OCI-LY7 (cell line): ENCODE data around the gene HBG2. TPM values are rescaled to one million over a fixed set of nuclear protein-coding genes. Genes with fewer than 3 reads are reported as not detected.

Experiments
- BruUV-seq: library from RNA; stranded (reverse); fragments of 400-500 nt; replicated peaks from 2 replicates; lab custom pipeline; 2021; lab: Mats Ljungman, UMichigan
- CTCF ChIA-PET: fragments of 300-600 bp; sonication (Branson Sonifier 250); formaldehyde crosslinking; loops from one replicate; lab custom pipeline; 2022; ENCODE audit warnings: antibody characterized with exemption; ENCODE audit not compliant: unreplicated experiment; lab: Charles Lee
- POLR2A ChIA-PET: fragments of 300-600 bp; sonication (Branson Sonifier 250); formaldehyde crosslinking; loops from one replicate; lab custom pipeline; 2022; ENCODE audit warnings: antibody characterized with exemption; lab: Charles Lee
- DNase-seq: peaks from one replicate; pipeline ENCODE4 v3.0.0-alpha.2; 2015; ENCODE audit warnings: low spot score
- H2AFZ ChIP-seq: fragments of 200-600 bp; sonication (generic), shearing (Covaris generic); 2 replicates; pipeline ENCODE4 v1.6.1; 2014; ENCODE audit warnings: mild to moderate bottlenecking, antibody characterized with exemption, low read length, moderate library complexity
- H3K27ac ChIP-seq: fragments of 200-600 bp; sonication (generic); 2 replicates; pipeline ENCODE4 v1.5.1; 2014; ENCODE audit warnings: mixed run types, low read depth, mild to moderate bottlenecking, moderate library complexity, low read length, inconsistent platforms; ENCODE audit not compliant: poor library complexity, severe bottlenecking
- H3K36me3 ChIP-seq: fragments of 200-600 bp; sonication (generic); 2 replicates; pipeline ENCODE4 v1.6.1; 2014; ENCODE audit warnings: mild to moderate bottlenecking, antibody characterized with exemption, low read length, moderate library complexity, mixed read lengths; ENCODE audit not compliant: insufficient read depth
- H3K4me1 ChIP-seq: fragments of 200-600 bp; sonication (generic); 2 replicates; pipeline ENCODE4 v1.5.1; 2014; ENCODE audit warnings: mild to moderate bottlenecking, low read length; ENCODE audit not compliant: insufficient read depth, poor library complexity, severe bottlenecking
- H3K4me2 ChIP-seq: fragments of 200-600 bp; sonication (generic); 2 replicates; pipeline ENCODE4 v1.6.1; 2014; ENCODE audit warnings: mild to moderate bottlenecking, low read length
- H3K4me3 ChIP-seq: fragments of 200-600 bp; sonication (generic); 2 replicates; pipeline ENCODE4 v1.5.1; 2014; ENCODE audit warnings: mild to moderate bottlenecking, low read depth, low read length; ENCODE audit not compliant: poor library complexity, severe bottlenecking
- H3K79me2 ChIP-seq: fragments of 200-600 bp; sonication (generic); 2 replicates; pipeline ENCODE4 v1.6.1; 2016; ENCODE audit warnings: low read depth, mild to moderate bottlenecking, low read length, moderate library complexity, mixed read lengths; ENCODE audit not compliant: insufficient read depth
- H3K9me2 ChIP-seq: fragments of 200-600 bp; sonication (generic); 2 replicates; pipeline ENCODE4 v1.6.1; 2016; ENCODE audit warnings: mild to moderate bottlenecking, low read length, mixed read lengths; ENCODE audit not compliant: insufficient read depth
- H3K9me3 ChIP-seq: fragments of 200-600 bp; sonication (generic); 2 replicates; pipeline ENCODE4 v1.6.1; 2014; ENCODE audit warnings: mild to moderate bottlenecking, mixed run types, low read length, mixed read lengths
- H4K20me1 ChIP-seq: fragments of 200-600 bp; sonication (generic); 2 replicates; pipeline ENCODE4 v1.6.1; 2014; ENCODE audit warnings: mild to moderate bottlenecking, antibody characterized with exemption, low read length, moderate library complexity, mixed read lengths; ENCODE audit not compliant: insufficient read depth
- CTCF ChIP-seq: fragments of 200-600 bp; sonication (generic); conservative IDR thresholded peaks from 2 replicates; pipeline ENCODE4 v1.5.1; 2014; ENCODE audit warnings: mild to moderate bottlenecking, antibody characterized with exemption, low read length, moderate library complexity, mixed read lengths
- EZH2phosphoT487 ChIP-seq: fragments of 200-600 bp; sonication (generic); IDR thresholded peaks from 2 replicates; pipeline ENCODE4 v1.6.1; 2018; ENCODE audit warnings: low read depth, borderline replicate concordance, mild to moderate bottlenecking, mixed run types, antibody characterized with exemption, low read length, moderate library complexity, mixed read lengths
- intact Hi-C: fragments of 100-400 bp; cut with micrococcal nuclease; formaldehyde crosslinking; loops from one replicate; pipeline ENCODE4 v1.10.0; 2022; ENCODE audit not compliant: unreplicated experiment
- total RNA-seq, 2 experiments: library from RNA; depleted of rRNA in 1 of 2; stranded (reverse); fragments of >200 nt in 1 of 2; shearing (Covaris generic) in 1 of 2; gene quantifications; 2 replicates each; pipeline ENCODE4 v1.2.3, GENCODE V29; 2014 to 2022

The HBG2 gene
- total RNA-seq, 2 experiments from 2014 or later, result not detected

- Histone ChIP-seq H3K4me1 (no peaks in the 10 kb centered on the region), H3K36me3 (no peaks in the 10 kb centered on the region), H4K20me1 (no peaks in the 10 kb centered on the region), H3K4me2 (no peak overlapping the region), H3K79me2 (no peaks in the 10 kb centered on the region), H2AFZ (no peak overlapping the region), H3K4me3 (no peak overlapping the region), H3K27ac (no peak overlapping the region), H3K9me2 (no peaks in the 10 kb centered on the region), H3K9me3 (no peaks in the 10 kb centered on the region)
- ChIA-PET POLR2A (no interaction called here), CTCF (no interaction called here)
- intact Hi-C loops, result no loop called here
- no TSS peak for BruUV-seq
- DNase-seq, result no peak
- no peak for TF ChIP-seq CTCF
Measured at GRCh38 chr11:5286901-5287300, 32.3 kb upstream of the HBG2 start.

- Histone ChIP-seq H3K9me2 (no peaks in the 10 kb centered on the region), H4K20me1 (no peaks in the 10 kb centered on the region), H3K4me2 (no peak overlapping the region), H3K4me3 (no peak overlapping the region), H3K36me3 (no peaks in the 10 kb centered on the region), H2AFZ (no peak overlapping the region), H3K79me2 (no peaks in the 10 kb centered on the region), H3K27ac (no peak overlapping the region), H3K9me3 (no peaks in the 10 kb centered on the region), H3K4me1 (no peaks in the 10 kb centered on the region)
- TF ChIP-seq EZH2phosphoT487, result no peak
- TF ChIP-seq CTCF, result no peak
- BruUV-seq, result no TSS peak
- intact Hi-C loops, result no loop called here
- no peak for DNase-seq
- CTCF ChIA-PET, result no interaction called here
- POLR2A ChIA-PET, result no interaction called here
Measured at GRCh38 chr11:5286351-5286750, 31.8 kb upstream of the HBG2 start.

GRCh38 chr11:5285703-5286340, 31.2 kb upstream of the HBG2 start:
- no peak for DNase-seq
- ChIA-PET POLR2A (interaction anchor here (1.5 kb wide), 1 partner anchor 12 kb away, joined by 4 read pairs; no protein-coding TSS in a partner anchor), CTCF (no interaction called here)
- no peak overlapping the region for H3K27ac ChIP-seq
- no peak overlapping the region for H3K4me3 ChIP-seq
- no peaks in the 10 kb centered on the region for H4K20me1 ChIP-seq
- BruUV-seq, result no TSS peak
- no peaks in the 10 kb centered on the region for H3K4me1 ChIP-seq
- H3K9me3 ChIP-seq, result no peaks in the 10 kb centered on the region
- H3K9me2 ChIP-seq, result no peaks in the 10 kb centered on the region
- no peak overlapping the region for H3K4me2 ChIP-seq
- no peak for TF ChIP-seq CTCF
- no peak for TF ChIP-seq EZH2phosphoT487
- no peak overlapping the region for H2AFZ ChIP-seq
- intact Hi-C loops, result no loop called here
- H3K79me2 ChIP-seq, result no peaks in the 10 kb centered on the region
- no peaks in the 10 kb centered on the region for H3K36me3 ChIP-seq
